ENCODE data around the gene TRRAP. TPM values are rescaled to one million over a fixed set of nuclear protein-coding genes. Genes with fewer than 3 reads are reported as not detected.
A peak's percentile ranks its signal among the peaks of the same experiment; 100 is the strongest.

Gene TRRAP
- total RNA-seq (2021) (46.8 and 55.8 TPM in 2 replicates), Bru-seq, nascent RNA (percentile 86 among the genes with signal in this experiment), BruChase-seq, experiment 1, labeled RNA remaining after a 2-hour chase (percentile 86 among the genes with signal in this experiment), BruChase-seq, experiment 2, labeled RNA remaining after a 6-hour chase (percentile 92 among the genes with signal in this experiment)
- long read RNA-seq, partial matches to known transcripts, result 11 of 31 reads
- long read RNA-seq, other reads (novel, unspliced or antisense), result 20 of 31 reads

DNA sequence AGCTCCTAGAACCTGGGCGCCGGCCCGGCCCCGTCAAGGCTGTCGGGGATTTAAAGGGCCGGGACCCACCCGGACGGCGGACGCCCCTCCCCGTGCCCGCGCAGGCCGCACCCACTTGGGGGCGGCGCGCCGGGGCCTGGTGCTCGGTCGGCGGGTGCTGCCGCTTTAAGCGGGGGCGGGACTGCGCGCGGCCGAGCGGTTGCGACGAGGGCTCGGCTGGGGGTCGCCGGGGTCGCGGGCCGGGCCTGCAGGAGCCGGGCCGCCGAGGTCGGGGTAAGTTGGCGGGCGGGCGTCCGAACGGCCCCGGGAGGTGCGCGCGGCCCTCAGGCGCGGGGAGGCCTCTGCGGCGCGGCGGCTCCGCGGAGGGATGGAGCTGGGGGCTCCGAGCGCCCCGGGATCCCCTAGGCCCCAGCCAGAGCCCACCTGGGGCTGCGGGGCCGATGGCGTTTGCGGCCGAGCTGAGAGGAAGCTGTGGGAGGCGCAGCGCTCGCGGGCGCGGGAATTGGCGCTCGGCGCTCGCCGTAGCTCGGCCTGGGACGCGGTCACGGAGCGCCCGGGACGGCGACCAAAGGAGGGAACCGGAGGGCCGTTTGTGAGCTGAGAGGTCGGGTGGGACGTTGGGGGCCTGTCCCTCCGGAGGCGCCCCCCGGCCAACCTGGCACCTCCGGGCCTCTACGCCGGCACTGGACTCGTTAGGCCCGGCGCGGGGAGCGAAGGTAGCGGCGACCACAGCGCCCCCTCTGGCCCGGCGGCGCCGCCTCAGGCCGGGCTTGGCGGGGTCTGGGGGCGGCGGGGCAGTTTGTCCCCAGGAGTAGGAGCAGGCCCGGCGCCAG is at the start of gene TRRAP:
Gene TRRAP, plus strand, starts transcription at position 168 of the 833 bp plus-strand sequence. CDS start 2,619 bp downstream, outside the sequence.
- Histone ChIP-seq H3K9me3 (ENCODE audit: insufficient read depth, low read depth) (no peaks in the 10 kb centered on the region), H3K9me2 (ENCODE audit: insufficient read depth) (no peaks in the 10 kb centered on the region), H3K79me2 (ENCODE audit: low read depth) (peaks cover 26% of the 10 kb centered on the region), H3K27ac (peak within 1 kb of the TSS; percentile 16; the same call in 1 of the 2 replicates), H4K20me1 (ENCODE audit: insufficient read depth) (peaks cover 20% of the 10 kb centered on the region), H3K4me2 (peak within 1 kb of the TSS; percentile 92), H3K27me3 (ENCODE audit: insufficient read depth, low read depth) (no peaks in the 10 kb centered on the region), H3K4me3 (peak within 1 kb of the TSS; percentile 99), H3F3A (ENCODE audit: insufficient read depth, low read depth) (no peaks in the 10 kb centered on the region), H2AFZ (peak within 1 kb of the TSS; percentile 78), H3K36me3 (ENCODE audit: low read depth) (peaks cover 12% of the 10 kb centered on the region), H3K4me1 (replicated peaks; ENCODE audit: insufficient read depth) (peaks cover 13% of the 10 kb centered on the region; the same call in 1 of the 2 replicates)
- TSS peak; percentile 83 for BruUV-seq (replicated peaks)
- intact Hi-C loops (cut with micrococcal nuclease; ENCODE audit: unreplicated experiment), result loop anchor here (5.0 to 10.0 kb wide), 2 partner anchors 36 to 524 kb away; no protein-coding TSS in a partner anchor
- TF ChIP-seq EZH2 (IDR thresholded peaks at IDR 0.05; ENCODE audit: low read depth), result no peak
- TF ChIP-seq, protein P1, sequence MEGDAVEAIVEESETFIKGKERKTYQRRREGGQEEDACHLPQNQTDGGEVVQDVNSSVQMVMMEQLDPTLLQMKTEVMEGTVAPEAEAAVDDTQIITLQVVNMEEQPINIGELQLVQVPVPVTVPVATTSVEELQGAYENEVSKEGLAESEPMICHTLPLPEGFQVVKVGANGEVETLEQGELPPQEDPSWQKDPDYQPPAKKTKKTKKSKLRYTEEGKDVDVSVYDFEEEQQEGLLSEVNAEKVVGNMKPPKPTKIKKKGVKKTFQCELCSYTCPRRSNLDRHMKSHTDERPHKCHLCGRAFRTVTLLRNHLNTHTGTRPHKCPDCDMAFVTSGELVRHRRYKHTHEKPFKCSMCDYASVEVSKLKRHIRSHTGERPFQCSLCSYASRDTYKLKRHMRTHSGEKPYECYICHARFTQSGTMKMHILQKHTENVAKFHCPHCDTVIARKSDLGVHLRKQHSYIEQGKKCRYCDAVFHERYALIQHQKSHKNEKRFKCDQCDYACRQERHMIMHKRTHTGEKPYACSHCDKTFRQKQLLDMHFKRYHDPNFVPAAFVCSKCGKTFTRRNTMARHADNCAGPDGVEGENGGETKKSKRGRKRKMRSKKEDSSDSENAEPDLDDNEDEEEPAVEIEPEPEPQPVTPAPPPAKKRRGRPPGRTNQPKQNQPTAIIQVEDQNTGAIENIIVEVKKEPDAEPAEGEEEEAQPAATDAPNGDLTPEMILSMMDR (conservative IDR thresholded peaks at IDR 0.05), result peak; percentile 84
- ChIA-PET CTCF (interaction anchor here (0.6 to 0.8 kb wide), 4 partner anchors 15 to 1138 kb away, joined by 3 to 15 read pairs (median 10); no protein-coding TSS in a partner anchor), POLR2A (ENCODE audit: unreplicated experiment) (interaction anchor here (0.5 kb wide), 1 partner anchor 519 kb away, joined by 3 read pairs; no protein-coding TSS in a partner anchor)
- DNase-seq, result peak in 1 of 2 experiments; percentile 76

- H3K9me3 ChIP-seq (ENCODE audit: insufficient read depth, low read depth), result no peaks in the 10 kb centered on the region
- intact Hi-C loops (cut with micrococcal nuclease; ENCODE audit: unreplicated experiment), result no loop called here
- no peak overlapping the region for H2AFZ ChIP-seq
- ChIA-PET POLR2A (ENCODE audit: unreplicated experiment) (interaction anchor here (0.6 kb wide), 1 partner anchor 125 kb away, joined by 4 read pairs; no protein-coding TSS in a partner anchor), CTCF (interaction anchor here (0.5 to 1.5 kb wide), 6 partner anchors 9 to 410 kb away, joined by 3 to 11 read pairs (median 5); no protein-coding TSS in a partner anchor)
- no peak overlapping the region for H3K27ac ChIP-seq
- H3K36me3 ChIP-seq (ENCODE audit: low read depth), result no peaks in the 10 kb centered on the region
- no peak overlapping the region for H3K4me2 ChIP-seq
- BruUV-seq (replicated peaks), result no TSS peak
- H3K79me2 ChIP-seq (ENCODE audit: low read depth), result no peaks in the 10 kb centered on the region
- H3K9me2 ChIP-seq (ENCODE audit: insufficient read depth), result no peaks in the 10 kb centered on the region
- DNase-seq, result no peak
- no peaks in the 10 kb centered on the region for H4K20me1 ChIP-seq (ENCODE audit: insufficient read depth)
- no peaks in the 10 kb centered on the region for H3K27me3 ChIP-seq (ENCODE audit: insufficient read depth, low read depth)
- no peak overlapping the region for H3K4me3 ChIP-seq
- no peaks in the 10 kb centered on the region for H3K4me1 ChIP-seq (replicated peaks; ENCODE audit: insufficient read depth)
- no peaks in the 10 kb centered on the region for H3F3A ChIP-seq (ENCODE audit: insufficient read depth, low read depth)
- TF ChIP-seq, protein P1 (conservative IDR thresholded peaks at IDR 0.05), result no peak
- TF ChIP-seq EZH2 (IDR thresholded peaks at IDR 0.05; ENCODE audit: low read depth), result no peak
Measured at GRCh38 chr7:98830972-98831548, 47.3 kb upstream of the TRRAP start.
